K562 (cell line): Measurements from ENCODE around the gene MRPS18B. TPM values are rescaled to one million over a fixed set of nuclear protein-coding genes. Genes with fewer than 3 reads are reported as not detected.

Experiments
- BDP1 ChIP-seq: IDR thresholded peaks from 3 replicates; pipeline ENCODE4 v1.6.1; 2011; ENCODE audit not compliant: insufficient read length, insufficient read depth
- GATA2 ChIP-seq: sonication (generic); formaldehyde crosslinking; IDR thresholded peaks from 2 replicates; pipeline ENCODE4 v1.4.0; 2020; ENCODE audit warnings: mild to moderate bottlenecking, missing genetic modification reagents
- JUNB ChIP-seq: fragments of 450-650 bp; formaldehyde crosslinking; conservative IDR thresholded peaks from 2 replicates; pipeline ENCODE4 v1.4.0; 2020; ENCODE audit warnings: mild to moderate bottlenecking
- KDM5B ChIP-seq: fragments of 200-600 bp; sonication (generic); IDR thresholded peaks from 2 replicates; pipeline ENCODE4 v1.6.1; 2012; ENCODE audit warnings: low read depth, mild to moderate bottlenecking, moderate library complexity, low read length, control low read depth, inconsistent platforms; ENCODE audit not compliant: insufficient replicate concordance
- RBM39 ChIP-seq: fragments of 200-400 bp; formaldehyde crosslinking; optimal IDR thresholded peaks from 2 replicates; pipeline ENCODE3; 2018; ENCODE audit warnings: low read depth, low read length
- STAG1 ChIP-seq: sonication (generic); formaldehyde crosslinking; IDR thresholded peaks from 2 replicates; pipeline ENCODE4 v1.5.0; 2020; ENCODE audit warnings: missing genetic modification reagents, borderline replicate concordance
- TAF15 ChIP-seq: fragments of 200-400 bp; formaldehyde crosslinking; IDR thresholded peaks from 2 replicates; pipeline ENCODE4 v1.6.1; 2017; ENCODE audit warnings: mild to moderate bottlenecking, low read depth, low read length, moderate library complexity
- ZNF79 ChIP-seq: fragments of 250-450 bp; sonication (Bioruptor Pico); IDR thresholded peaks from 2 replicates; pipeline ENCODE4 v1.4.0; 2020; ENCODE audit warnings: low read depth, mild to moderate bottlenecking, moderate library complexity
- polyA plus RNA-seq, 8 experiments: library from polyadenylated mRNA; depleted of rRNA in 4 of 8; stranded (reverse) in 5 of 8; unstranded in 3 of 8; fragments of >200 nt; fragmentation: Nextera tagmentation in 2 of 8; fragmentation: Illumina TruSeq in 1 of 8; extraction: Ambion mirVana in 2 of 8; extraction: Trizol in 1 of 8; gene quantifications; 2 replicates each; pipeline versions ENCODE4 v1.2.1 to v1.2.3, GENCODE V29; 2011 to 2014; ENCODE audit warnings: inconsistent platforms in 1 of 8, missing spikeins in 1 of 8
- total RNA-seq, 7 experiments: library from RNA; depleted of rRNA in 6 of 7; stranded (reverse); fragments of >200 nt in 6 of 7; fragmentation: Illumina TruSeq in 2 of 7; extraction: Trizol in 2 of 7; gene quantifications; 2 replicates each; pipeline versions ENCODE4 v1.2.1 to v1.2.3, GENCODE V29; 2011 to 2021; ENCODE audit warnings: low replicate concordance in 1 of 7
- TF ChIP-seq, protein P1 (sequence below): fragments of 450-650 bp; IDR thresholded peaks from 2 replicates; pipeline ENCODE4 v1.6.1; 2016; ENCODE audit warnings: low read depth
- TF ChIP-seq, protein P2 (sequence below): sonication (generic); formaldehyde crosslinking; IDR thresholded peaks from 2 replicates; pipeline ENCODE4 v1.8.0; 2022; ENCODE audit warnings: missing genetic modification reagents, mild to moderate bottlenecking, borderline replicate concordance
- TF ChIP-seq, protein P3 (sequence below): sonication (generic); formaldehyde crosslinking; IDR thresholded peaks from 2 replicates; pipeline ENCODE4 v1.9.0; 2022; ENCODE audit warnings: mild to moderate bottlenecking, missing genetic modification reagents
- TF ChIP-seq, protein P4 (sequence below): fragments of 250-450 bp; sonication (Bioruptor Pico); IDR thresholded peaks from 2 replicates; pipeline ENCODE4 v1.5.0; 2020; ENCODE audit warnings: mild to moderate bottlenecking, borderline replicate concordance

The MRPS18B gene
- total and polyA plus RNA-seq, 9 of the 15 experiments (the other 6 are each of a cell fraction or from before 2014, with no cell fraction given), result 132 to 383 (median 178) TPM

DNA sequence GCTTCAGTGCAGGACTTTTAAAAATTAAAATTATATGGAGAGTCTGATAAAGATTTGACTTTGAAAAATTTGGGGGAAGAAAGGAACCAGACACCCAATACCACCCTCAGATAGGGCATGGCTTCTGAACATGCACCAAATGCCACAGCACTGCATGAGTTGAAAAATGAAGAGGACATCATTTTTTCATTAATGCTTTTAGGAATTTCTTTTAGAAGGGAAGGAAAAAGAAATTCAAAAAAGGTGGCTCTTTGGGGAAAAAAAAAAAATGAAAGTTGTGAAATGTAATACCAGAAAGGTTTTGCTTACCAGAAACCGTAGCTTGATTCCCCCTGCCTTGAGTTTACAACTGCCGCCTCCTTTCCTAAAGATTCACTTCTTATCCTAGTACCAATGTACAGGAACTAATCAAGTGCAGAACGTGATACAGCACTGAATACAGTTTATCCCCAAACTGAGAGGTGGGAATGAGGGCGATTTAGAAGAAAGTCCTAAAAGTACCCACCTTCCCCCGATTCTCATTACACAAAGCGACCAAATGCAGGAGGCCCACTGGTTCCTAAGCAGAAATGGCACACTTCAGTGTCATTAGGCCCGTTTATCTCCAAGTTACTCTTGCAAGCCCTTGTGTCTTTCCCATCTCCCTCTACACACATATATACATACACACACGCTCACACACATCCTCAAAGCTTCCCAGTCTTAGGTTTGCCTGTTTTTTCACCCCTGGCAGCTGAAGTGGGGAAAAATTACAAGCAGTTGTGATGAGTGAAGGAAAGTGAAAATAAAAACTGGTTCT, 3.4 kb upstream of the MRPS18B start (continued):
- TF ChIP-seq, protein P1, sequence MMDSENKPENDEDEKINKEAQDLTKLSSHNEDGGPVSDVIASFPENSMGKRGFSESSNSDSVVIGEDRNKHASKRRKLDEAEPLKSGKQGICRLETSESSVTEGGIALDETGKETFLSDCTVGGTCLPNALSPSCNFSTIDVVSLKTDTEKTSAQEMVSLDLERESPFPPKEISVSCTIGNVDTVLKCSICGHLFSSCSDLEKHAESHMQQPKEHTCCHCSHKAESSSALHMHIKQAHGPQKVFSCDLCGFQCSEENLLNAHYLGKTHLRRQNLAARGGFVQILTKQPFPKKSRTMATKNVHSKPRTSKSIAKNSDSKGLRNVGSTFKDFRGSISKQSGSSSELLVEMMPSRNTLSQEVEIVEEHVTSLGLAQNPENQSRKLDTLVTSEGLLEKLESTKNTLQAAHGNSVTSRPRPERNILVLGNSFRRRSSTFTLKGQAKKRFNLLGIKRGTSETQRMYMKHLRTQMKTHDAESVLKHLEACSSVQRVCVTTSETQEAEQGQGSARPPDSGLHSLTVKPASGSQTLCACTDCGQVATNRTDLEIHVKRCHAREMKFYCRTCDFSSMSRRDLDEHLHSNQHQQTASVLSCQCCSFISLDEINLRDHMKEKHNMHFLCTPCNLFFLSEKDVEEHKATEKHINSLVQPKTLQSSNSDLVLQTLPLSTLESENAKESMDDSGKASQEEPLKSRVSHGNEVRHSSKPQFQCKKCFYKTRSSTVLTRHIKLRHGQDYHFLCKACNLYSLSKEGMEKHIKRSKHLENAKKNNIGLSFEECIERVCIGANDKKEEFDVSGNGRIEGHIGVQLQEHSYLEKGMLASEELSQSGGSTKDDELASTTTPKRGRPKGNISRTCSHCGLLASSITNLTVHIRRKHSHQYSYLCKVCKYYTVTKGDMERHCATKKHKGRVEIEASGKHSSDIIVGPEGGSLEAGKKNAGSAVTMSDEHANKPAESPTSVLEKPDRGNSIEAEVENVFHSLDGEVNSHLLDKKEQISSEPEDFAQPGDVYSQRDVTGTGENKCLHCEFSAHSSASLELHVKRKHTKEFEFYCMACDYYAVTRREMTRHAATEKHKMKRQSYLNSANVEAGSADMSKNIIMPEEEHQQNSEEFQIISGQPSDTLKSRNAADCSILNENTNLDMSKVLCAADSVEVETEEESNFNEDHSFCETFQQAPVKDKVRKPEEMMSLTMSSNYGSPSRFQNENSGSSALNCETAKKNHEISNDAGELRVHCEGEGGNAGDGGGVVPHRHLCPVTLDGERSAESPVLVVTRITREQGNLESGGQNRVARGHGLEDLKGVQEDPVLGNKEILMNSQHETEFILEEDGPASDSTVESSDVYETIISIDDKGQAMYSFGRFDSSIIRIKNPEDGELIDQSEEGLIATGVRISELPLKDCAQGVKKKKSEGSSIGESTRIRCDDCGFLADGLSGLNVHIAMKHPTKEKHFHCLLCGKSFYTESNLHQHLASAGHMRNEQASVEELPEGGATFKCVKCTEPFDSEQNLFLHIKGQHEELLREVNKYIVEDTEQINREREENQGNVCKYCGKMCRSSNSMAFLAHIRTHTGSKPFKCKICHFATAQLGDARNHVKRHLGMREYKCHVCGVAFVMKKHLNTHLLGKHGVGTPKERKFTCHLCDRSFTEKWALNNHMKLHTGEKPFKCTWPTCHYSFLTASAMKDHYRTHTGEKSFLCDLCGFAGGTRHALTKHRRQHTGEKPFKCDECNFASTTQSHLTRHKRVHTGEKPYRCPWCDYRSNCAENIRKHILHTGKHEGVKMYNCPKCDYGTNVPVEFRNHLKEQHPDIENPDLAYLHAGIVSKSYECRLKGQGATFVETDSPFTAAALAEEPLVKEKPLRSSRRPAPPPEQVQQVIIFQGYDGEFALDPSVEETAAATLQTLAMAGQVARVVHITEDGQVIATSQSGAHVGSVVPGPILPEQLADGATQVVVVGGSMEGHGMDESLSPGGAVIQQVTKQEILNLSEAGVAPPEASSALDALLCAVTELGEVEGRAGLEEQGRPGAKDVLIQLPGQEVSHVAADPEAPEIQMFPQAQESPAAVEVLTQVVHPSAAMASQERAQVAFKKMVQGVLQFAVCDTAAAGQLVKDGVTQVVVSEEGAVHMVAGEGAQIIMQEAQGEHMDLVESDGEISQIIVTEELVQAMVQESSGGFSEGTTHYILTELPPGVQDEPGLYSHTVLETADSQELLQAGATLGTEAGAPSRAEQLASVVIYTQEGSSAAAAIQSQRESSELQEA, result no peak
- TF ChIP-seq ZNF79 (CRISPR knock-in tag) (no peak), RBM39 (no peak), STAG1 (CRISPR knock-in tag) (no peak), JUNB (CRISPR knock-in tag) (0 out of 2 replicates have a peak, but pooled peaks have one; percentile 23), GATA2 (CRISPR knock-in tag) (no peak), KDM5B (peak; percentile 76), BDP1 (no peak), TAF15 (no peak)
- TF ChIP-seq, protein P2, sequence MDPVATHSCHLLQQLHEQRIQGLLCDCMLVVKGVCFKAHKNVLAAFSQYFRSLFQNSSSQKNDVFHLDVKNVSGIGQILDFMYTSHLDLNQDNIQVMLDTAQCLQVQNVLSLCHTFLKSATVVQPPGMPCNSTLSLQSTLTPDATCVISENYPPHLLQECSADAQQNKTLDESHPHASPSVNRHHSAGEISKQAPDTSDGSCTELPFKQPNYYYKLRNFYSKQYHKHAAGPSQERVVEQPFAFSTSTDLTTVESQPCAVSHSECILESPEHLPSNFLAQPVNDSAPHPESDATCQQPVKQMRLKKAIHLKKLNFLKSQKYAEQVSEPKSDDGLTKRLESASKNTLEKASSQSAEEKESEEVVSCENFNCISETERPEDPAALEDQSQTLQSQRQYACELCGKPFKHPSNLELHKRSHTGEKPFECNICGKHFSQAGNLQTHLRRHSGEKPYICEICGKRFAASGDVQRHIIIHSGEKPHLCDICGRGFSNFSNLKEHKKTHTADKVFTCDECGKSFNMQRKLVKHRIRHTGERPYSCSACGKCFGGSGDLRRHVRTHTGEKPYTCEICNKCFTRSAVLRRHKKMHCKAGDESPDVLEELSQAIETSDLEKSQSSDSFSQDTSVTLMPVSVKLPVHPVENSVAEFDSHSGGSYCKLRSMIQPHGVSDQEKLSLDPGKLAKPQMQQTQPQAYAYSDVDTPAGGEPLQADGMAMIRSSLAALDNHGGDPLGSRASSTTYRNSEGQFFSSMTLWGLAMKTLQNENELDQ (CRISPR knock-in tag), result peak; percentile 66; the same call in 1 of the 2 replicates
- TF ChIP-seq, protein P3, sequence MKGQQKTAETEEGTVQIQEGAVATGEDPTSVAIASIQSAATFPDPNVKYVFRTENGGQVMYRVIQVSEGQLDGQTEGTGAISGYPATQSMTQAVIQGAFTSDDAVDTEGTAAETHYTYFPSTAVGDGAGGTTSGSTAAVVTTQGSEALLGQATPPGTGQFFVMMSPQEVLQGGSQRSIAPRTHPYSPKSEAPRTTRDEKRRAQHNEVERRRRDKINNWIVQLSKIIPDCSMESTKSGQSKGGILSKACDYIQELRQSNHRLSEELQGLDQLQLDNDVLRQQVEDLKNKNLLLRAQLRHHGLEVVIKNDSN (CRISPR knock-in tag), result no peak
- TF ChIP-seq, protein P4, sequence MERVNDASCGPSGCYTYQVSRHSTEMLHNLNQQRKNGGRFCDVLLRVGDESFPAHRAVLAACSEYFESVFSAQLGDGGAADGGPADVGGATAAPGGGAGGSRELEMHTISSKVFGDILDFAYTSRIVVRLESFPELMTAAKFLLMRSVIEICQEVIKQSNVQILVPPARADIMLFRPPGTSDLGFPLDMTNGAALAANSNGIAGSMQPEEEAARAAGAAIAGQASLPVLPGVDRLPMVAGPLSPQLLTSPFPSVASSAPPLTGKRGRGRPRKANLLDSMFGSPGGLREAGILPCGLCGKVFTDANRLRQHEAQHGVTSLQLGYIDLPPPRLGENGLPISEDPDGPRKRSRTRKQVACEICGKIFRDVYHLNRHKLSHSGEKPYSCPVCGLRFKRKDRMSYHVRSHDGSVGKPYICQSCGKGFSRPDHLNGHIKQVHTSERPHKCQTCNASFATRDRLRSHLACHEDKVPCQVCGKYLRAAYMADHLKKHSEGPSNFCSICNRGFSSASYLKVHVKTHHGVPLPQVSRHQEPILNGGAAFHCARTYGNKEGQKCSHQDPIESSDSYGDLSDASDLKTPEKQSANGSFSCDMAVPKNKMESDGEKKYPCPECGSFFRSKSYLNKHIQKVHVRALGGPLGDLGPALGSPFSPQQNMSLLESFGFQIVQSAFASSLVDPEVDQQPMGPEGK (CRISPR knock-in tag), result peak; percentile 42; the same call in 1 of the 2 replicates
